Stimulated activated CD8-positive, alpha-beta memory T cell treated with anti-CD3 and anti-CD28 coated beads, Interleukin-2, amount 100 ng/mL, for 48 hours (primary cell): ENCODE measurements around the gene FPGS.
"Not testable (repeated sequence)": the region's sequence is repeated elsewhere in the genome, so short reads cannot be mapped to it uniquely, and the experiment has no call there.

Experiments used
- DNase-seq, 2 donors: peaks; one replicate each; pipeline ENCODE4 v3.0.0-alpha.2; 2020; ENCODE audit warnings: low read depth in 2 of 2

FPGS gene

GRCh38 chr9:127771570-127772189 is 31.0 kb upstream of the FPGS start:
- DNase-seq = no peak

GRCh38 chr9:127772603-127773002 is 30.1 kb upstream of the FPGS start:
- DNase-seq = no peak

- DNase-seq = no peak
Measured at GRCh38 chr9:127773272-127773671, 29.4 kb upstream of the FPGS start.

- DNase-seq = no peak
Measured at GRCh38 chr9:127773981-127774380, 28.7 kb upstream of the FPGS start.

- peak; percentile 57 to 62 for DNase-seq
Measured at GRCh38 chr9:127776195-127776923, 26.3 kb upstream of the FPGS start.

- no peak for DNase-seq
Measured at GRCh38 chr9:127776924-127777289, 25.8 kb upstream of the FPGS start.

- DNase-seq = no peak
Measured at GRCh38 chr9:127777368-127777980, 25.2 kb upstream of the FPGS start.

GRCh38 chr9:127778280-127779135 is 24.2 kb upstream of the FPGS start, which contains the start of gene SH2D3C:
Gene SH2D3C, minus strand, starts transcription at chr9:127778666. Its CDS starts 39 bp downstream, at chr9:127778627.
- DNase-seq = no peak

- DNase-seq = peak in 1 of 2 donors; percentile 44
Measured at GRCh38 chr9:127779136-127779981, 23.3 kb upstream of the FPGS start.

- DNase-seq = no peak
Measured at GRCh38 chr9:127780126-127780885, 22.4 kb upstream of the FPGS start.

- not testable (repeated sequence) for DNase-seq
Measured at GRCh38 chr9:127780909-127781308, 21.8 kb upstream of the FPGS start.

GRCh38 chr9:127781806-127782205 is 20.9 kb upstream of the FPGS start:
- DNase-seq = no peak

- DNase-seq = peak; percentile 73 to 77
Measured at GRCh38 chr9:127783111-127784008, 19.3 kb upstream of the FPGS start.

GRCh38 chr9:127785023-127785932 is 17.4 kb upstream of the FPGS start:
- DNase-seq = peak; percentile 79 to 84

GRCh38 chr9:127785933-127786772 is 16.5 kb upstream of the FPGS start, which contains the start of gene CDK9:
Gene CDK9, plus strand, starts transcription at chr9:127786034. Its CDS starts 115 bp downstream, at chr9:127786149.
- DNase-seq = peak; percentile 91 to 94

GRCh38 chr9:127786773-127787104 is 15.9 kb upstream of the FPGS start:
- no peak for DNase-seq

- DNase-seq = peak in 1 of 2 donors; percentile 68
Measured at GRCh38 chr9:127788337-127789011, 14.2 kb upstream of the FPGS start.
